ENCODE data around the gene RAF1. TPM values are rescaled to one million over a fixed set of nuclear protein-coding genes. Genes with fewer than 3 reads are reported as not detected.

RAF1 gene
- total RNA-seq, 1 donor from 2014 or later: 123 TPM

GRCh38 chr3:12585970-12586369, 77.9 kb downstream of the RAF1 start:
- DNase-seq (ENCODE audit: low read depth, low spot score): no peak
- Mint-ChIP-seq H3K9me3 (no peaks in the 10 kb centered on the region), H3K36me3 (ENCODE audit: low read depth) (peaks cover 26% of the 10 kb centered on the region), H3K4me3 (peak overlapping the region; percentile 66), H3K27me3 (ENCODE audit: low read depth) (no peaks in the 10 kb centered on the region), H3K27ac (ENCODE audit: unreplicated experiment) (peak overlapping the region; percentile 50), H3K4me1 (peaks cover 31% of the 10 kb centered on the region)
- TF ChIP-seq CTCF (conservative IDR thresholded peaks at IDR 0.05): no peak

GRCh38 chr3:12585181-12585580, 78.7 kb downstream of the RAF1 start:
- no peaks in the 10 kb centered on the region for H3K27me3 Mint-ChIP-seq (ENCODE audit: low read depth)
- DNase-seq (ENCODE audit: low read depth, low spot score): peak; percentile 6
- H3K4me1 Mint-ChIP-seq: peaks cover 31% of the 10 kb centered on the region
- peak overlapping the region; percentile 46 for H3K27ac Mint-ChIP-seq (ENCODE audit: unreplicated experiment)
- H3K36me3 Mint-ChIP-seq (ENCODE audit: low read depth): peaks cover 25% of the 10 kb centered on the region
- TF ChIP-seq CTCF (conservative IDR thresholded peaks at IDR 0.05): no peak
- H3K4me3 Mint-ChIP-seq: peak overlapping the region; percentile 66
- no peaks in the 10 kb centered on the region for H3K9me3 Mint-ChIP-seq

- TF ChIP-seq CTCF (conservative IDR thresholded peaks at IDR 0.05): no peak
- Mint-ChIP-seq H3K4me3 (no peak overlapping the region), H3K27me3 (ENCODE audit: low read depth) (no peaks in the 10 kb centered on the region), H3K27ac (ENCODE audit: unreplicated experiment) (peak overlapping the region; percentile 86), H3K4me1 (peaks cover 31% of the 10 kb centered on the region), H3K9me3 (no peaks in the 10 kb centered on the region), H3K36me3 (ENCODE audit: low read depth) (peaks cover 24% of the 10 kb centered on the region)
- no peak for DNase-seq (ENCODE audit: low read depth, low spot score)
Measured at GRCh38 chr3:12584083-12584482, 79.8 kb downstream of the RAF1 start.

GRCh38 chr3:12583280-12583679, 80.6 kb downstream of the RAF1 start:
- no peaks in the 10 kb centered on the region for H3K9me3 Mint-ChIP-seq
- no peaks in the 10 kb centered on the region for H3K27me3 Mint-ChIP-seq (ENCODE audit: low read depth)
- peaks cover 31% of the 10 kb centered on the region for H3K4me1 Mint-ChIP-seq
- no peak overlapping the region for H3K27ac Mint-ChIP-seq (ENCODE audit: unreplicated experiment)
- no peak for TF ChIP-seq CTCF (conservative IDR thresholded peaks at IDR 0.05)
- no peak for DNase-seq (ENCODE audit: low read depth, low spot score)
- no peak overlapping the region for H3K4me3 Mint-ChIP-seq
- H3K36me3 Mint-ChIP-seq (ENCODE audit: low read depth): peaks cover 25% of the 10 kb centered on the region

GRCh38 chr3:12582730-12583129, 81.2 kb downstream of the RAF1 start:
- no peak for DNase-seq (ENCODE audit: low read depth, low spot score)
- no peaks in the 10 kb centered on the region for H3K9me3 Mint-ChIP-seq
- no peak for TF ChIP-seq CTCF (conservative IDR thresholded peaks at IDR 0.05)
- H3K27ac Mint-ChIP-seq (ENCODE audit: unreplicated experiment): no peak overlapping the region
- H3K36me3 Mint-ChIP-seq (ENCODE audit: low read depth): peaks cover 25% of the 10 kb centered on the region
- no peaks in the 10 kb centered on the region for H3K27me3 Mint-ChIP-seq (ENCODE audit: low read depth)
- H3K4me1 Mint-ChIP-seq: peaks cover 31% of the 10 kb centered on the region
- peak overlapping the region; percentile 34 for H3K4me3 Mint-ChIP-seq

- Mint-ChIP-seq H3K4me1 (peaks cover 23% of the 10 kb centered on the region), H3K27me3 (ENCODE audit: low read depth) (no peaks in the 10 kb centered on the region), H3K27ac (ENCODE audit: unreplicated experiment) (peak overlapping the region; percentile 85), H3K36me3 (ENCODE audit: low read depth) (peaks cover 34% of the 10 kb centered on the region), H3K9me3 (no peaks in the 10 kb centered on the region), H3K4me3 (peak overlapping the region; percentile 57)
- TF ChIP-seq CTCF (conservative IDR thresholded peaks at IDR 0.05): no peak
- no peak for DNase-seq (ENCODE audit: low read depth, low spot score)
Measured at GRCh38 chr3:12579905-12580304, 84.0 kb downstream of the RAF1 start.

Measured in neural crest cell (in vitro differentiated cells).